K562 (cell line): ENCODE measurements around the gene C1QTNF8. TPM values are rescaled to one million over a fixed set of nuclear protein-coding genes. Genes with fewer than 3 reads are reported as not detected.

Experiments used
- ATAC-seq: fragments of 200-7000 bp; cut with Tn5 transposase; 3 replicates; pipeline ENCODE4 v1.9.1; 2020; ENCODE audit warnings: moderate library complexity
- BruUV-seq: library from RNA; stranded (reverse); fragments of 400-500 nt; replicated peaks from 2 replicates; lab custom pipeline; 2021; lab: Mats Ljungman, UMichigan
- CTCF ChIA-PET: fragments of 300-600 bp; formaldehyde crosslinking; extraction: SDS; loops from one replicate; lab custom pipeline; 2021; ENCODE audit warnings: low intra/inter-chr PET ratio; lab: Yijun Ruan, JAX
- POLR2A ChIA-PET: fragments of 300-600, 350-650 bp; sonication (Branson Sonifier 250); formaldehyde crosslinking; extraction: SDS; loops from one replicate; lab custom pipeline; 2021; ENCODE audit warnings: antibody characterized with exemption, inconsistent platforms; lab: Yijun Ruan, JAX
- DNase-seq, 4 experiments: peaks; one replicate each; pipeline versions ENCODE4 v3.0.0 to v3.0.0-alpha.2; 2011 to 2018; ENCODE audit warnings: low spot score in 3 of 4, mixed read lengths in 3 of 4; ENCODE audit errors: extremely low read depth in 1 of 4
- FAIRE-seq: peaks from 2 replicates; lab custom pipeline; 2011; peaks lifted over from hg19 to GRCh38; lab: Jason Lieb, UNC
- H2AFZ ChIP-seq: 2 replicates; pipeline ENCODE4 v1.6.0; 2011; ENCODE audit warnings: low read depth, low read length, control low read depth, inconsistent platforms
- H3K27ac ChIP-seq: fragments of 200-600 bp; 3 replicates; pipeline ENCODE4 v1.8.0; 2011; ENCODE audit warnings: low read depth, mild to moderate bottlenecking, control low read depth, inconsistent platforms, low read length, moderate library complexity, mixed read lengths; ENCODE audit errors: extremely low read depth
- H3K27me3 ChIP-seq, 2 experiments: fragments of 300-600 bp in 1 of 2; 2 replicates in 1 of 2; 3 replicates in 1 of 2; pipeline versions ENCODE4 v1.6.0 to v1.8.0; 2011; ENCODE audit warnings: inconsistent platforms in 2 of 2, low read length in 2 of 2, mild to moderate bottlenecking in 1 of 2, mixed read lengths in 1 of 2, moderate library complexity in 1 of 2; ENCODE audit not compliant: control insufficient read depth in 2 of 2, insufficient read depth in 2 of 2
- H3K36me3 ChIP-seq: fragments of 300-600 bp; 3 replicates; pipeline ENCODE4 v1.8.0; 2011; ENCODE audit warnings: mild to moderate bottlenecking, low read length, inconsistent platforms; ENCODE audit not compliant: control insufficient read depth, insufficient read depth
- H3K4me1 ChIP-seq, 2 experiments: fragments of 200-600 bp in 1 of 2; replicated peaks in 1 of 2; 2 replicates in 1 of 2; 3 replicates in 1 of 2; pipeline versions ENCODE4 v1.5.1 to v1.8.0; 2011; ENCODE audit warnings: inconsistent platforms in 2 of 2, low read length in 2 of 2, mild to moderate bottlenecking in 1 of 2, mixed read lengths in 1 of 2, moderate library complexity in 1 of 2; ENCODE audit not compliant: control insufficient read depth in 2 of 2, insufficient read depth in 2 of 2
- H3K4me2 ChIP-seq: 2 replicates; pipeline ENCODE4 v1.6.1; 2011; ENCODE audit warnings: low read length, control low read depth, inconsistent platforms, mixed read lengths; ENCODE audit not compliant: insufficient read depth
- H3K4me3 ChIP-seq: fragments of 200-600 bp; sonication (generic), shearing (Covaris generic); 2 replicates; pipeline ENCODE4 v1.5.1; 2016; ENCODE audit warnings: control low read depth, inconsistent platforms
- H3K79me2 ChIP-seq: fragments of 200-600 bp; 3 replicates; pipeline ENCODE4 v1.8.0; 2011; ENCODE audit warnings: low read length, inconsistent platforms; ENCODE audit not compliant: control insufficient read depth, insufficient read depth
- H3K9ac ChIP-seq, 2 experiments: 2 replicates each; pipeline versions ENCODE4 v1.6.0 to v1.6.1; 2011; ENCODE audit warnings: low read depth in 2 of 2, low read length in 2 of 2, control low read depth in 1 of 2, inconsistent platforms in 1 of 2, mild to moderate bottlenecking in 1 of 2, mixed read lengths in 1 of 2; ENCODE audit not compliant: insufficient read depth in 1 of 2
- H3K9me1 ChIP-seq: one replicate; pipeline ENCODE4 v1.6.0; 2011; ENCODE audit warnings: inconsistent platforms, mild to moderate bottlenecking, low read length, moderate library complexity; ENCODE audit not compliant: control insufficient read depth, insufficient read depth
- H3K9me3 ChIP-seq: replicated peaks from 2 replicates; pipeline ENCODE4 v1.5.1; 2011; ENCODE audit warnings: low read depth, low read length, inconsistent platforms; ENCODE audit not compliant: control insufficient read depth, insufficient read depth
- H4K20me1 ChIP-seq: replicated peaks from 2 replicates; pipeline ENCODE4 v1.6.1; 2011; ENCODE audit warnings: low read length, inconsistent platforms, mixed read lengths; ENCODE audit not compliant: control insufficient read depth, insufficient read depth
- ZNF445 ChIP-seq: fragments of 250-450 bp; sonication (Bioruptor Pico); IDR thresholded peaks from 2 replicates; pipeline ENCODE4 v1.4.0; 2020; ENCODE audit warnings: low read depth, mild to moderate bottlenecking, moderate library complexity
- WGBS: fragments of 100-300 bp; shearing (Covaris generic); methylation state at CpG from one replicate; pipeline ENCODE4 v1.1.6; 2016; ENCODE audit warnings: low coverage, mixed read lengths; ENCODE audit not compliant: insufficient coverage; ENCODE audit errors: missing lambda C conversion rate; 5-methylcytosine and 5-hydroxymethylcytosine counted together
- in situ Hi-C: fragments of 300-500 bp; cut with MboI; formaldehyde crosslinking; loops from 4 replicates; pipeline ENCODE4 v1.15.0; 2018; ENCODE audit warnings: inconsistent platforms, mixed read lengths
- intact Hi-C: fragments of 100-400 bp; cut with micrococcal nuclease; formaldehyde crosslinking; loops from 2 replicates; pipeline ENCODE4 v1.14.2; 2022
- polyA plus RNA-seq, 8 experiments: library from polyadenylated mRNA; depleted of rRNA in 4 of 8; stranded (reverse) in 5 of 8; unstranded in 3 of 8; fragments of >200 nt; fragmentation: Nextera tagmentation in 2 of 8; fragmentation: Illumina TruSeq in 1 of 8; extraction: Ambion mirVana in 2 of 8; extraction: Trizol in 1 of 8; gene quantifications; 2 replicates each; pipeline versions ENCODE4 v1.2.1 to v1.2.3, GENCODE V29; 2011 to 2014; ENCODE audit warnings: inconsistent platforms in 1 of 8, missing spikeins in 1 of 8
- total RNA-seq, 7 experiments: library from RNA; depleted of rRNA in 6 of 7; stranded (reverse); fragments of >200 nt in 6 of 7; fragmentation: Illumina TruSeq in 2 of 7; extraction: Trizol in 2 of 7; gene quantifications; 2 replicates each; pipeline versions ENCODE4 v1.2.1 to v1.2.3, GENCODE V29; 2011 to 2021; ENCODE audit warnings: low replicate concordance in 1 of 7
- TF ChIP-seq, protein P1 (sequence below), 2 experiments: IDR thresholded peaks; 2 replicates each; pipeline ENCODE4 v1.6.1; 2012; ENCODE audit warnings: improper control_type of control experiment in 2 of 2, low read depth in 2 of 2, low read length in 2 of 2, borderline replicate concordance in 1 of 2

C1QTNF8 gene
- total and polyA plus RNA-seq, 9 of the 15 experiments (the other 6 are each of a cell fraction or from before 2014, with no cell fraction given), result not detected

DNA sequence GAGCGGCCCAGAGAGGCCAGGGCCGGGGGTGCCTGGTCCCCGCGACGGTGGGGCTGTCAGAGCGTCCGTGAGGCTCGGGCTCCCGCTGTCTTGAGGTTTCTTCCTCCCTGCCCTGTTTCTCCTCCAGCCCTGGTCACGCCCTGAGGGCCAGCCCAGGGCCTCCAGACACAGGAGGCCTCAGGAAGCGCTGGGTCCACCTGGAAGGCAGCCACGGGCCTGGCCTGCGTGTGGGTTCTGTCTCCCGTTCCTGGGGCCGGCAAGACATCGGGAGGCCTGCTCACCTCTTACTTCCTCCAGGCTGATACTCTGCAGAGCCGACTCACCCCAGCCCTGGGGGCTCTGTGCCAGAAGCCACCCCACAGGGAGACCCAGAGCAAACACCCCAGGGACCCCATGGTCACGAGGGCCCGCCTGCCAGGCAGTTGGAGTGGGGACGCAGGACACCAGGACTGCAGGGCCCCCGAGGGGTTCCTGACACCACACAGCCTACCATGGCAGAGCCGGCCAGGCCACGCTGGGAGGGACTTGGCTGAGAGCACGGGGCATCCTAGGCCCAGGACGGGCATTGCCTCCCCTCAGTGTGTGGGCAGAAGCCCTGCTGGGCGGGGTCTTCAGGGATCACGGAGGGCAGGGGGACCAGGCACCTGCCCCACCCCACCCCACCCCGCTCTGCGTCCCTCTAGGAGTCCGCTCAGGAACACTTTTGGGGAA lies 37.9 kb upstream of the C1QTNF8 start:
- Histone ChIP-seq H2AFZ (no peak overlapping the region), H3K9me1 (no peaks in the 10 kb centered on the region), H3K79me2 (no peaks in the 10 kb centered on the region), H3K4me1 (peaks cover 0 to 35% of the 10 kb centered on the region in 2 experiments; a peak in 2 of 5 replicates), H3K27ac (no peak overlapping the region), H3K4me2 (no peak overlapping the region), H3K36me3 (no peaks in the 10 kb centered on the region), H4K20me1 (peaks cover 8% of the 10 kb centered on the region), H3K4me3 (no peak overlapping the region), H3K9ac (no peak overlapping the region), H3K27me3 (peaks cover 6 to 40% of the 10 kb centered on the region in 2 experiments; a peak in 4 of 5 replicates), H3K9me3 (no peaks in the 10 kb centered on the region)
- ATAC-seq, result no peak
- CTCF ChIA-PET, result no interaction called here
- TF ChIP-seq ZNF445 (CRISPR knock-in tag), result no peak
- TF ChIP-seq, protein P1, sequence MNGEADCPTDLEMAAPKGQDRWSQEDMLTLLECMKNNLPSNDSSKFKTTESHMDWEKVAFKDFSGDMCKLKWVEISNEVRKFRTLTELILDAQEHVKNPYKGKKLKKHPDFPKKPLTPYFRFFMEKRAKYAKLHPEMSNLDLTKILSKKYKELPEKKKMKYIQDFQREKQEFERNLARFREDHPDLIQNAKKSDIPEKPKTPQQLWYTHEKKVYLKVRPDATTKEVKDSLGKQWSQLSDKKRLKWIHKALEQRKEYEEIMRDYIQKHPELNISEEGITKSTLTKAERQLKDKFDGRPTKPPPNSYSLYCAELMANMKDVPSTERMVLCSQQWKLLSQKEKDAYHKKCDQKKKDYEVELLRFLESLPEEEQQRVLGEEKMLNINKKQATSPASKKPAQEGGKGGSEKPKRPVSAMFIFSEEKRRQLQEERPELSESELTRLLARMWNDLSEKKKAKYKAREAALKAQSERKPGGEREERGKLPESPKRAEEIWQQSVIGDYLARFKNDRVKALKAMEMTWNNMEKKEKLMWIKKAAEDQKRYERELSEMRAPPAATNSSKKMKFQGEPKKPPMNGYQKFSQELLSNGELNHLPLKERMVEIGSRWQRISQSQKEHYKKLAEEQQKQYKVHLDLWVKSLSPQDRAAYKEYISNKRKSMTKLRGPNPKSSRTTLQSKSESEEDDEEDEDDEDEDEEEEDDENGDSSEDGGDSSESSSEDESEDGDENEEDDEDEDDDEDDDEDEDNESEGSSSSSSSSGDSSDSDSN (IDR thresholded peaks at IDR 0.05; ENCODE audit: borderline replicate concordance in 1 of 2, low read depth in 2 of 2, low read length in 2 of 2), result peak in 1 of 2 experiments; percentile 44; a peak in 1 of 4 replicates
- FAIRE-seq, result no peak
- 9% methylated on average over 13 of the region's 30 CpGs for WGBS
- no peak for DNase-seq
- no TSS peak for BruUV-seq
- POLR2A ChIA-PET, result no interaction called here
- in situ Hi-C loops (no loop called here), intact Hi-C loops (no loop called here)
